ENCODE measurements around the gene HMCN2.

HMCN2 gene

GRCh38 chr9:130345897-130346385 lies 80.4 kb downstream of the HMCN2 start:
- no peak for DNase-seq (ENCODE audit: low read depth in 2 of 2)

GRCh38 chr9:130346431-130346830 lies 80.9 kb downstream of the HMCN2 start:
- no peak for DNase-seq (ENCODE audit: low read depth in 2 of 2)

- DNase-seq (ENCODE audit: low read depth in 2 of 2), result no peak
Measured at GRCh38 chr9:130347036-130347435, 81.5 kb downstream of the HMCN2 start.

GRCh38 chr9:130347931-130348330 lies 82.4 kb downstream of the HMCN2 start:
- no peak for DNase-seq (ENCODE audit: low read depth in 2 of 2)

GRCh38 chr9:130348341-130348740 lies 82.8 kb downstream of the HMCN2 start:
- no peak for DNase-seq (ENCODE audit: low read depth in 2 of 2)

- no peak for DNase-seq (ENCODE audit: low read depth in 2 of 2)
Measured at GRCh38 chr9:130348881-130349280, 83.3 kb downstream of the HMCN2 start.

- no peak for DNase-seq (ENCODE audit: low read depth in 2 of 2)
Measured at GRCh38 chr9:130349398-130349797, 83.8 kb downstream of the HMCN2 start.

- no peak for DNase-seq (ENCODE audit: low read depth in 2 of 2)
Measured at GRCh38 chr9:130351343-130351742, 85.8 kb downstream of the HMCN2 start.

- no peak for DNase-seq (ENCODE audit: low read depth in 2 of 2)
Measured at GRCh38 chr9:130352081-130352480, 86.5 kb downstream of the HMCN2 start.

- no peak for DNase-seq (ENCODE audit: low read depth in 2 of 2)
Measured at GRCh38 chr9:130352586-130353285, 87.2 kb downstream of the HMCN2 start.

GRCh38 chr9:130354378-130354777 lies 88.8 kb downstream of the HMCN2 start:
- no peak for DNase-seq (ENCODE audit: low read depth in 2 of 2)

- no peak for DNase-seq (ENCODE audit: low read depth in 2 of 2)
Measured at GRCh38 chr9:130354806-130355205, 89.2 kb downstream of the HMCN2 start.

GRCh38 chr9:130356033-130356432 lies 90.5 kb downstream of the HMCN2 start:
- DNase-seq (ENCODE audit: low read depth in 2 of 2), result no peak

GRCh38 chr9:130356877-130357584 lies 91.5 kb downstream of the HMCN2 start:
- no peak for DNase-seq (ENCODE audit: low read depth in 2 of 2)

GRCh38 chr9:130358928-130359327 lies 93.4 kb downstream of the HMCN2 start:
- no peak for DNase-seq (ENCODE audit: low read depth in 2 of 2)

- no peak for DNase-seq (ENCODE audit: low read depth in 2 of 2)
Measured at GRCh38 chr9:130359819-130360218, 94.3 kb downstream of the HMCN2 start.

- DNase-seq (ENCODE audit: low read depth in 2 of 2), result no peak
Measured at GRCh38 chr9:130360672-130361071, 95.1 kb downstream of the HMCN2 start.

GRCh38 chr9:130361873-130362362 lies 96.4 kb downstream of the HMCN2 start:
- DNase-seq (ENCODE audit: low read depth in 2 of 2), result no peak

GRCh38 chr9:130362691-130363090 lies 97.1 kb downstream of the HMCN2 start:
- DNase-seq (ENCODE audit: low read depth in 2 of 2), result no peak

- no peak for DNase-seq (ENCODE audit: low read depth in 2 of 2)
Measured at GRCh38 chr9:130363755-130364404, 98.3 kb downstream of the HMCN2 start.

- DNase-seq (ENCODE audit: low read depth in 2 of 2), result no peak
Measured at GRCh38 chr9:130364619-130365322, 99.2 kb downstream of the HMCN2 start.

- DNase-seq (ENCODE audit: low read depth in 2 of 2), result no peak
Measured at GRCh38 chr9:130365323-130365721, 99.8 kb downstream of the HMCN2 start.

Measured in stimulated activated CD8-positive, alpha-beta memory T cell treated with anti-CD3 and anti-CD28 coated beads, Interleukin-7, amount 100 ng/mL, for 1 hour (primary cell).